Activated CD4-positive, alpha-beta T cell treated with anti-CD3 and anti-CD28 coated beads, Interleukin-2, amount 50 U/mL, for 24 hours (primary cell): ENCODE results near the gene DCAF8.

Experiments
- DNase-seq, 2 donors: peaks; one replicate each; pipeline ENCODE4 v3.0.0-alpha.2; 2020; ENCODE audit warnings: low read depth in 1 of 2, low spot score in 1 of 2

The DCAF8 gene

DNA sequence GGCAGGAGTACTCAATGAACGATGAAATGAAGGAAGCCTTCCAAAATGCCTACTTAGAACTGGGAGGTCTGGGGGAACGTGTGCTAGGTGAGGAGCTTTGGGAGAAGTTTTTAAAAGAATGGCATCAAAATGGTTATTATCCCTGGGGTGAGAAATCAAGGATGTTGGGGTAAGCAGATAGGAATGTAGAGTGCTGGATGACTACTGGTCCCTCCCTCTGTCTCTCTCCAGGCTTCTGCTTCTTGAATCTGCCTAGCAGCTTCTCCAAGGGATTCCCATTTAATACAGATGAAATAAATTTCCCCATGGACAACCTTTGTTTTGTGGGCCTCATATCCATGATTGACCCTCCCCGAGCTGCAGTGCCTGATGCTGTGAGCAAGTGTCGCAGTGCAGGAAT, 91.0 kb downstream of the DCAF8 start:
- no peak for DNase-seq

DNA sequence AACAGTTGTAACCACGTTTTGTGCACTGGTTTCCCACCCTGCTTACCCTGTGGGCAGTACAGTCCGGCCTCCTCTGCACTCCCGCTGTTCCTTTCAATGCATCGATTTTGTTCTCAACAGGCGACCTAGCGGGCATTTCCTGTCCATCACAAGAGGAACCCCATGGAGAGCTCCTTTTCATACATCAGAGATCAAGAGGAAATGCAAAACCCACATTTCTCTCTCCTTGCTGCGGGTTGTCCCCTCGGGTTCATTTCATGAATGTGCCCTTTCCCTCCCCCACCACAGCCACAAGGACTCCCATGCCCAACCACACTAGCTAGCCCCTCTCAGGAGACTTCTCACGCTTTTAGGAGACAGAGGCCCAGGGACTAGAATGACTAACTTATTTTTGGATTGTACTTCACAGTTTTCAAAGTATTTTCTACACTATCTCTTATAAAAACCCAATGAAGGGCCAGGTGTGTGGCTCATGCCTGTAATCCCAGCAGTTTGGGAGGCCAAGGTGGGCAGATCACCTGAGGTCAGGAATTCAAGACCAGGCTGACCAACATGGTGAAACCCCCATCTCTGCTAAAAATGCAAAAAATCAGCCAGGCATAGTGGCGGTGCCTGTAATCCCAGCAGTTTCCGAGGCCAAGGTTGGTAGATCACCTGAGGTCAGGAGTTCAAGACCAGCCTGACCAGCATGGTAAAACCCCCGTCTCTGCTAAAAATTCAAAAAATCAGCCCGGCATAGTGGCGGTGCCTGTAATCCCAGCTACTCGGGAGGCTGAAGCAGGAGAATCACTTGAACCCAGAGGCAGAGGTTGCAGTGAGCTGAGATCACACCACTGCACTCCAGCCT, 92.6 kb downstream of the DCAF8 start:
- DNase-seq = no peak

DNA sequence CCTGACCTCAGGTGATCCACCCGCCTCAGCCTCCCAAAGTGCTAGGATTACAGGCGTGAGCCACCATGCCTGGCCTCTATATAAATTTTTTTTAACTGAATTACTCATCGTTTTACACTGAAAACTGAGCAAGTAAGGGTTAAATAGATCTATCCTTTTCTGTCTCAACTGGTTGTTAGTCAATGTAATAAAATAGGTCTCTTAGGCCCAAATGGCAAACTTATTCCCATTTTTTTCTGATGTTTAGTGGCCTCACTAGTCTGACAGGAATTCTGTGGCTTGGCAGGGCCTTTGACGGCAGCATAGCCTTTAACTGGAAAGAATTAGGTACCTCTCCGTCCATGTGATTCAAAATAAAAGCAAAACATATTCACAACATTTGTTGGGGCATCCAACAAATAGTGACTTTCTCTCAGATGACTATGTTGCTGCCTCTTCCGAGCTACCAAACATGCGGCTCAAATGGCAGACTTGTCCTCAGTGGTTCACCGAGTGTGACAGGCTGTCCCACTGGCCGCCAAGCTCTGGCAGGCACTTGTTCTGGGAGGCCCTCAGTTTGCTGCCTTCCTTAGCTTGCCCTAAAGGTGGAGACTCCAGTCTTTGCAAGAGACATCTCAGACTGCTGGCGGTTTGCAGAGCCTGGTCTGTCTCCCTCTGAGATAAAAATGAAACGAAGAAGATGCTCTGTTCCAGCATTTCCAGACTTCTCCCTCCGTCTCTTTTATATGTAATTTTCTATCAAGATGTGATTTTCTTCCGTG, 93.6 kb downstream of the DCAF8 start:
- no peak for DNase-seq

DNA sequence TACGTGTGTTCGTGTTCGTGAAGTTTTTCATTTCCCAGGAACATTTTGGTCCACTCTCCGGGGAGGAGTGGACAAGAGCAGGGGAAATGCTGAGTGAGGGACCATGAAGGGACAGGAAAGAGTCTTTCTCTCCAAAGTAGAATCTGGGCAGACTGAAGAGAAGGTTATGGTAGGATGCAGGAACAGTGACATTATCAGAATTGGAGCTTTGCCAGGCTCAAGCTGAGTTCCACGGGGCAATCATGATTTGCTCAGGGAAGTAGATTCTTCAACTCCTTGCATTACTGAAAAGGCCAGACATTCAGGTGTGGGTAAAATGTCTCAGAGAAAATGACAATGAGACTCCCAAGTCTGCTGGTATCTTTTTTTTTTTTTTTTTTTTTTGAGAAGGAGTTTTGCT, 94.3 kb downstream of the DCAF8 start:
- DNase-seq = no peak

DNA sequence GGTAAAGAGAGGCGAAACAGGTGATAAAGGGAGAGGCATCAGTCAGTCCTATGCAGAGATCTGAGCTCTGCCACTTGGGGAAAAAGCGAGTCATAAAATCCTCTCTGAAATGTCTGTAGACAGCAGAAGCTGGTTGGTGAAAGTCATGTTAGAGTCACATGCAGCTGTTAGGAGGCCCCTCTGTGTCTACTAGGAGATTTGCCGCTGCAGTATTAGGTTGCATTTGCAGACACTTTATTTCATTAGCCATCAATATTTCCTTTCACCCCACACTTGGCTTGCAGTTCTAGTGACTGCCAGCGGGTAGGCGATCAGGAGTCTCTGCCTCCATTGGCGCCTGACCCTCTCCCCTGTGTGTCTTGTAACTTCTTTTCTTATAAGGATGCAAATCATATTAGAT, 94.8 kb downstream of the DCAF8 start:
- DNase-seq = peak in 1 of 2 donors; percentile 10

DNA sequence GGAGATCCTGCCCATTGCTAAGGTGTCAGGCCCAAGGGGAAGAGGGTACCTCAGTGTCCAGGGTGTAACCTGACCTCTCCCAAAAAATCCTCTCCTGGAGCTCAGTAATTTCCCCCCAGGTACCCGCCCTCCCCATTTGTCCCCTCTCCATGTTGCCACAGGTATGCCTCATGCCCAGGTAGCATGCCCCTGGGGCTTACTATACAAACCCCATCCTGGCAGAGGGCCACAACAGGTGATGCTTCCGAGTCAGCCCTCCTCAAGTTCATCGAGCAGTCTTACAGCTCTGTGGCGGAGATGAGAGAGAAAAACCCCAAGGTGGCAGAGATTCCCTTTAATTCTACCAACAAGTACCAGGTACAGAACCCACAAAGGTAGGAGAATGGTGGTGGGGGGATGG, 95.3 kb downstream of the DCAF8 start:
- DNase-seq = no peak

DNA sequence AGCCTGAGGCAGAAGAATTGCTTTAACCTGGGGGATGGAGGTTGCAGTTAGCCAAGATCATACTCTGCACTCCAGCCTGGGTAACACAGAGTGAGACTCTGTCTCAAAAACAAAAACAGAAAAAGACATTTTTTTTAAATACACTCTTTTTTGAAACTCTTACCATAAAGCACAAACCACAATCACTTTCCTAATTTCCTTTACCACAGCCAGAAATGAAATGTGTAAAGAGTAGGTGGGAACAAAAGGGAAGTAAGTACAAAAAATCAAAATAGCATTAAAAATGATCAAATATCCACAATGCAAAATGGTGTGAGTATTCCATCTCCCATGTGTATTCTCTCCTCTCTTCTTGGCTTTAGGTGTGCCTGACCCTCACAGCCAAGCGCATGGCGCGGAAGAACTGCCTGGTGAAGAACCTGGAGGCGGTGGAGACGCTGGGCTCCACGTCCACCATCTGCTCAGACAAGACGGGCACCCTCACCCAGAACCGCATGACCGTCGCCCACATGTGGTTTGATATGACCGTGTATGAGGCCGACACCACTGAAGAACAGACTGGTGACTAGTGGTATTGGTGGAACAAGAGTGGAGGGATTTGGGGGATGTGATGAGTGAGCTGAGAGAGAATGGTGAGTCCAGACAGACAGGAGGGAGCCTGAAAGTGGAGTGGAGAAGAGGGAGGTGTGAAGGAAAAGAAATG, 96.0 kb downstream of the DCAF8 start:
- DNase-seq = no peak
